ENCODE data around the gene ASCL4.

Gene ASCL4

GRCh38 chr12:107778383-107779025 is 4.0 kb downstream of the ASCL4 start:
- no peak overlapping the region for H3K4me3 ChIP-seq (replicated peaks; ENCODE audit: low read depth, low read length)
- no peak for TF ChIP-seq CTCF (IDR thresholded peaks at IDR 0.05; ENCODE audit: low read depth, low read length, missing control alignments)
- DNase-seq (ENCODE audit: extremely low read depth, low read depth) = no peak

- no peak for DNase-seq (ENCODE audit: extremely low read depth, low read depth)
- H3K4me3 ChIP-seq (replicated peaks; ENCODE audit: low read depth, low read length) = no peak overlapping the region
- TF ChIP-seq CTCF (IDR thresholded peaks at IDR 0.05; ENCODE audit: low read depth, low read length, missing control alignments) = no peak
Observed at GRCh38 chr12:107779077-107779831, 4.8 kb downstream of the ASCL4 start.

GRCh38 chr12:107780298-107780697 is 5.8 kb downstream of the ASCL4 start:
- no peak for DNase-seq (ENCODE audit: extremely low read depth, low read depth)
- TF ChIP-seq CTCF (IDR thresholded peaks at IDR 0.05; ENCODE audit: low read depth, low read length, missing control alignments) = no peak
- H3K4me3 ChIP-seq (replicated peaks; ENCODE audit: low read depth, low read length) = no peak overlapping the region

GRCh38 chr12:107782067-107782466 is 7.6 kb downstream of the ASCL4 start:
- no peak for TF ChIP-seq CTCF (IDR thresholded peaks at IDR 0.05; ENCODE audit: low read depth, low read length, missing control alignments)
- DNase-seq (ENCODE audit: extremely low read depth, low read depth) = no peak
- H3K4me3 ChIP-seq (replicated peaks; ENCODE audit: low read depth, low read length) = no peak overlapping the region

- DNase-seq (ENCODE audit: extremely low read depth, low read depth) = no peak
- H3K4me3 ChIP-seq (replicated peaks; ENCODE audit: low read depth, low read length) = no peak overlapping the region
- TF ChIP-seq CTCF (IDR thresholded peaks at IDR 0.05; ENCODE audit: low read depth, low read length, missing control alignments) = no peak
Observed at GRCh38 chr12:107783406-107784376, 9.2 kb downstream of the ASCL4 start.

- H3K4me3 ChIP-seq (replicated peaks; ENCODE audit: low read depth, low read length) = no peak overlapping the region
- no peak for TF ChIP-seq CTCF (IDR thresholded peaks at IDR 0.05; ENCODE audit: low read depth, low read length, missing control alignments)
- DNase-seq (ENCODE audit: extremely low read depth, low read depth) = no peak
Observed at GRCh38 chr12:107788281-107788680, 13.8 kb downstream of the ASCL4 start.
